ENCODE measurements around the gene LAMA2.

- TF ChIP-seq CTCF (conservative IDR thresholded peaks at IDR 0.05; ENCODE audit: low read length), result no peak
- no peak for TF ChIP-seq EZH2phosphoT487 (IDR thresholded peaks at IDR 0.05; ENCODE audit: borderline replicate concordance)
Observed at GRCh38 chr6:128979071-128979470, 96.1 kb downstream of the LAMA2 start.
